Suprapubic skin (tissue), 3 donors: ENCODE measurements around the gene MOB1B.

ENCODE experiments used
- CTCF ChIP-seq, 2 donors: fragments of 200-600 bp in 1 of 2; fragments of 450-650 bp in 1 of 2; sonication (generic) in 1 of 2; IDR thresholded peaks; one replicate each; pipeline ENCODE4 v1.5.1; 2016 to 2019; ENCODE audit warnings: antibody characterized with exemption in 2 of 2, mild to moderate bottlenecking in 1 of 2, moderate library complexity in 1 of 2
- EP300 ChIP-seq: sonication (generic); formaldehyde crosslinking; IDR thresholded peaks from one replicate; pipeline ENCODE4 v1.6.1; 2017; ENCODE audit warnings: antibody characterized with exemption

DNA sequence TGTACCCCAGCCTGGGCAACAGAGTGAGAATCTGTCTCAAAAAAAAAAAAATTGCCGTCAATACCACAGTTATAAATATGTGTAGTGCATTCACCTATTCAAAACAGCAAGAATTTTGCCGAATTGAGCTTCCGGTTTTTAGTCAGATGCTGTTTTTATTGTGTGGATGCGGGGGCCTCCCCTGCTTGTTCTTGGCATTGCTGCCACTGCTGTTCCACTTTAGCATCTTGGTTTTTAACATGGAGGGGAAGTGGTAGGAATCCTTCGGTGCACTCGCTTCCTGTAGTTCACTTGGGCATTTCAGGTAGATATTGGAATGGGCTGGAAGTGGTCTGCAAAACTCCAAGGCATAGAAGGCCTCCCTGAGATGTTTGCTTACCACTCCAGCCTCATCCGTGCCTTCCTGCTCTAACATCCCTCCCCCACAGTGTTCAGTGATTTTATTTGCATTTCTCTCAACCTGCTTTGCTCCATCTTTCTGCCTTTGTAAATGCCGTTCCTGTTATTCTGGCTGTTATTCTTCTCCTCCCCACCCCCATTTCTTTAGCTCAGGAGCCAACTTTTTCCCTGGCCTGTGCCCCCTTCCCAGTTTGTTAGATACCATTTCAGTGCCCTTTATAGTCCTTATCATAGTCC lies 25.5 kb downstream of the MOB1B start:
- TF ChIP-seq CTCF (IDR thresholded peaks at IDR 0.05): no peak
- no peak for TF ChIP-seq EP300
